HepG2 (cell line): ENCODE measurements around the gene HYCC1. TPM values are rescaled to one million over a fixed set of nuclear protein-coding genes. Genes with fewer than 3 reads are reported as not detected.
A peak's percentile ranks its signal among the peaks of the same experiment; 100 is the strongest.

Experiments used
- CREBL2 ChIP-seq: sonication (generic); formaldehyde crosslinking; IDR thresholded peaks from 2 replicates; pipeline ENCODE4 v1.8.1; 2023; ENCODE audit warnings: missing genetic modification reagents, mild to moderate bottlenecking, borderline replicate concordance
- DRAP1 ChIP-seq: IDR thresholded peaks from 2 replicates; pipeline ENCODE4 v1.6.1; 2016; ENCODE audit warnings: missing genetic modification reagents, missing compliant biosample characterization
- GMEB2 ChIP-seq: IDR thresholded peaks from 2 replicates; pipeline ENCODE4 v1.6.1; 2016; ENCODE audit warnings: missing biosample characterization, missing genetic modification reagents, low read depth
- GZF1 ChIP-seq: sonication (generic); formaldehyde crosslinking; IDR thresholded peaks from 2 replicates; pipeline ENCODE4 v1.5.1; 2020; ENCODE audit warnings: mild to moderate bottlenecking, missing genetic modification reagents
- IRF1 ChIP-seq: sonication (generic); formaldehyde crosslinking; IDR thresholded peaks from 2 replicates; pipeline ENCODE4 v1.4.0; 2020; ENCODE audit warnings: low read depth, mild to moderate bottlenecking, missing genetic modification reagents
- JUN ChIP-seq: sonication (generic); formaldehyde crosslinking; IDR thresholded peaks from 2 replicates; pipeline ENCODE4 v1.4.0; 2020; ENCODE audit warnings: mild to moderate bottlenecking, missing genetic modification reagents
- NFKBIZ ChIP-seq: IDR thresholded peaks from 2 replicates; pipeline ENCODE4 v1.6.1; 2018; ENCODE audit warnings: missing genetic modification reagents, missing compliant biosample characterization
- NR1H2 ChIP-seq: sonication (generic); formaldehyde crosslinking; IDR thresholded peaks from 2 replicates; pipeline ENCODE4 v1.8.1; 2022; ENCODE audit warnings: low read depth, missing genetic modification reagents, borderline replicate concordance
- TOPORS ChIP-seq: sonication (generic); formaldehyde crosslinking; IDR thresholded peaks from 2 replicates; pipeline ENCODE4 v1.8.0; 2023; ENCODE audit warnings: mild to moderate bottlenecking, missing genetic modification reagents
- TP53 ChIP-seq: sonication (generic); formaldehyde crosslinking; conservative IDR thresholded peaks from 2 replicates; pipeline ENCODE4 v1.4.0; 2020; ENCODE audit warnings: missing genetic modification reagents
- ZBED4 ChIP-seq: sonication (generic); formaldehyde crosslinking; IDR thresholded peaks from 2 replicates; pipeline ENCODE4 v1.4.0; 2020; ENCODE audit warnings: missing genetic modification reagents, borderline replicate concordance
- ZBTB2 ChIP-seq: sonication (generic); formaldehyde crosslinking; IDR thresholded peaks from 2 replicates; pipeline ENCODE4 v1.8.0; 2022; ENCODE audit warnings: low read depth, missing genetic modification reagents
- ZGPAT ChIP-seq: IDR thresholded peaks from 2 replicates; pipeline ENCODE4 v1.6.1; 2016; ENCODE audit warnings: mild to moderate bottlenecking
- ZNF274 ChIP-seq: sonication (generic); formaldehyde crosslinking; IDR thresholded peaks from 2 replicates; pipeline ENCODE4 v1.5.1; 2020; ENCODE audit warnings: mild to moderate bottlenecking, missing genetic modification reagents
- ZNF292 ChIP-seq: sonication (generic); formaldehyde crosslinking; IDR thresholded peaks from 2 replicates; pipeline ENCODE4 v1.8.1; 2022; ENCODE audit warnings: mild to moderate bottlenecking, low read depth, missing genetic modification reagents, borderline replicate concordance
- ZNF557 ChIP-seq: sonication (generic); formaldehyde crosslinking; IDR thresholded peaks from 2 replicates; pipeline ENCODE4 v1.4.0; 2020; ENCODE audit warnings: missing genetic modification reagents
- ZNF7 ChIP-seq: IDR thresholded peaks from 2 replicates; pipeline ENCODE4 v1.6.1; 2016; ENCODE audit warnings: missing biosample characterization, missing genetic modification reagents
- ZNF761 ChIP-seq: sonication (generic); formaldehyde crosslinking; conservative IDR thresholded peaks from 2 replicates; pipeline ENCODE4 v1.4.0; 2020; ENCODE audit warnings: mild to moderate bottlenecking, missing genetic modification reagents
- polyA plus RNA-seq, 8 experiments: library from polyadenylated mRNA; depleted of rRNA in 3 of 8; stranded (reverse) in 7 of 8; unstranded in 1 of 8; fragments of >200 nt; fragmentation: Illumina TruSeq in 4 of 8; extraction: Trizol in 4 of 8; gene quantifications; 2 replicates each; pipeline versions ENCODE4 v1.2.1 to v1.2.3, GENCODE V29; 2011 to 2016; ENCODE audit warnings: low read depth in 4 of 8, missing spikeins in 1 of 8, mixed read lengths in 1 of 8; ENCODE audit not compliant: insufficient read depth in 1 of 8
- total RNA-seq, 5 experiments: library from RNA; depleted of rRNA; stranded (reverse); fragments of >200 nt; fragmentation: Illumina TruSeq; extraction: Trizol; gene quantifications; 2 replicates each; pipeline ENCODE4 v1.2.3, GENCODE V29; 2016; ENCODE audit warnings: low read depth in 1 of 5

The HYCC1 gene
- total and polyA plus RNA-seq, 2 of the 13 experiments (the other 11 are each of a cell fraction or from before 2014, with no cell fraction given): 9.5 to 41.8 TPM

GRCh38 chr7:23013715-23014649 is at the start of gene HYCC1 (continued):
- TF ChIP-seq GMEB2 (CRISPR knock-in tag): no peak
- no peak for TF ChIP-seq ZNF761 (CRISPR knock-in tag)
- no peak for TF ChIP-seq IRF1 (CRISPR knock-in tag)
- TF ChIP-seq ZNF557 (CRISPR knock-in tag): no peak
- TF ChIP-seq ZBED4 (CRISPR knock-in tag): no peak
- TF ChIP-seq JUN (CRISPR knock-in tag): no peak
- peak; percentile 93 for TF ChIP-seq DRAP1
- no peak for TF ChIP-seq TP53 (CRISPR knock-in tag)
- TF ChIP-seq CREBL2 (CRISPR knock-in tag): no peak
- no peak; the same call in 1 of the 2 replicates for TF ChIP-seq ZNF292 (CRISPR knock-in tag)
- TF ChIP-seq ZBTB2 (CRISPR knock-in tag): no peak
- no peak for TF ChIP-seq TOPORS (CRISPR knock-in tag)
- TF ChIP-seq ZNF7 (CRISPR knock-in tag): no peak
- no peak for TF ChIP-seq NR1H2 (CRISPR knock-in tag)
- TF ChIP-seq ZNF274 (CRISPR knock-in tag): 0 out of 2 replicates have a peak, but pooled peaks have one; percentile 70
- TF ChIP-seq GZF1 (CRISPR knock-in tag): no peak
- peak; percentile 60; the same call in 1 of the 2 replicates for TF ChIP-seq ZGPAT (CRISPR knock-in tag)
- TF ChIP-seq NFKBIZ (CRISPR knock-in tag): 0 out of 2 replicates have a peak, but pooled peaks have one; percentile 51
